Measurements from ENCODE around the gene RUNX2.

Gene RUNX2

GRCh38 chr6:45514454-45515230, 186.5 kb downstream of the RUNX2 start:
- DNase-seq (ENCODE audit: low read depth in 2 of 2): no peak

GRCh38 chr6:45518013-45518720, 190.0 kb downstream of the RUNX2 start:
- DNase-seq (ENCODE audit: low read depth in 2 of 2): no peak

- no peak for DNase-seq (ENCODE audit: low read depth in 2 of 2)
Observed at GRCh38 chr6:45521226-45521625, 193.1 kb downstream of the RUNX2 start.

GRCh38 chr6:45522486-45522885, 194.4 kb downstream of the RUNX2 start:
- no peak for DNase-seq (ENCODE audit: low read depth in 2 of 2)

- no peak for DNase-seq (ENCODE audit: low read depth in 2 of 2)
Observed at GRCh38 chr6:45527210-45527609, 199.1 kb downstream of the RUNX2 start.

- no peak for DNase-seq (ENCODE audit: low read depth in 2 of 2)
Observed at GRCh38 chr6:45531999-45532595, 204.0 kb downstream of the RUNX2 start.

- DNase-seq (ENCODE audit: low read depth in 2 of 2): peak in 1 of 2 experiments; percentile 25
Observed at GRCh38 chr6:45532721-45533210, 204.6 kb downstream of the RUNX2 start.

- DNase-seq (ENCODE audit: low read depth in 2 of 2): no peak
Observed at GRCh38 chr6:45533386-45533785, 205.3 kb downstream of the RUNX2 start.

- DNase-seq (ENCODE audit: low read depth in 2 of 2): no peak
Observed at GRCh38 chr6:45535933-45536332, 207.8 kb downstream of the RUNX2 start.

GRCh38 chr6:45537539-45537938, 209.4 kb downstream of the RUNX2 start:
- peak in 1 of 2 experiments; percentile 46 for DNase-seq (ENCODE audit: low read depth in 2 of 2)

- DNase-seq (ENCODE audit: low read depth in 2 of 2): peak in 1 of 2 experiments; percentile 44
Observed at GRCh38 chr6:45538641-45539547, 210.8 kb downstream of the RUNX2 start.

- no peak for DNase-seq (ENCODE audit: low read depth in 2 of 2)
Observed at GRCh38 chr6:45540375-45540920, 212.3 kb downstream of the RUNX2 start.

- DNase-seq (ENCODE audit: low read depth in 2 of 2): no peak
Observed at GRCh38 chr6:45541934-45542333, 213.8 kb downstream of the RUNX2 start.

GRCh38 chr6:45543298-45544235, 215.4 kb downstream of the RUNX2 start:
- no peak for DNase-seq (ENCODE audit: low read depth in 2 of 2)

- DNase-seq (ENCODE audit: low read depth in 2 of 2): no peak
Observed at GRCh38 chr6:45545416-45545815, 217.3 kb downstream of the RUNX2 start.

GRCh38 chr6:45548657-45549515, 220.8 kb downstream of the RUNX2 start:
- no peak for DNase-seq (ENCODE audit: low read depth in 2 of 2)

GRCh38 chr6:45552536-45552935, 224.4 kb downstream of the RUNX2 start:
- no peak for DNase-seq (ENCODE audit: low read depth in 2 of 2)

- DNase-seq (ENCODE audit: low read depth in 2 of 2): no peak
Observed at GRCh38 chr6:45553730-45554344, 225.7 kb downstream of the RUNX2 start.

- no peak for DNase-seq (ENCODE audit: low read depth in 2 of 2)
Observed at GRCh38 chr6:45554591-45554990, 226.5 kb downstream of the RUNX2 start.
